Suppressor macrophage (primary cell): ENCODE measurements around the gene PLCD1.
"Not testable (repeated sequence)": the region's sequence is repeated elsewhere in the genome, so short reads cannot be mapped to it uniquely, and the experiment has no call there.

ENCODE experiments used
- DNase-seq, 4 experiments: peaks; one replicate each; pipeline ENCODE4 v3.0.0-alpha.2; 2020 to 2022
- total RNA-seq, 17 experiments: gene quantifications; one replicate each; lab custom pipeline; 2026; ENCODE audit warnings: mixed read lengths in 6 of 17, inconsistent platforms in 3 of 17; lab: John Stamatoyannopoulos, UW

The PLCD1 gene
- total RNA-seq: 3.0 to 19.3 (median 10.8) reads per million in 17 experiments

DNA sequence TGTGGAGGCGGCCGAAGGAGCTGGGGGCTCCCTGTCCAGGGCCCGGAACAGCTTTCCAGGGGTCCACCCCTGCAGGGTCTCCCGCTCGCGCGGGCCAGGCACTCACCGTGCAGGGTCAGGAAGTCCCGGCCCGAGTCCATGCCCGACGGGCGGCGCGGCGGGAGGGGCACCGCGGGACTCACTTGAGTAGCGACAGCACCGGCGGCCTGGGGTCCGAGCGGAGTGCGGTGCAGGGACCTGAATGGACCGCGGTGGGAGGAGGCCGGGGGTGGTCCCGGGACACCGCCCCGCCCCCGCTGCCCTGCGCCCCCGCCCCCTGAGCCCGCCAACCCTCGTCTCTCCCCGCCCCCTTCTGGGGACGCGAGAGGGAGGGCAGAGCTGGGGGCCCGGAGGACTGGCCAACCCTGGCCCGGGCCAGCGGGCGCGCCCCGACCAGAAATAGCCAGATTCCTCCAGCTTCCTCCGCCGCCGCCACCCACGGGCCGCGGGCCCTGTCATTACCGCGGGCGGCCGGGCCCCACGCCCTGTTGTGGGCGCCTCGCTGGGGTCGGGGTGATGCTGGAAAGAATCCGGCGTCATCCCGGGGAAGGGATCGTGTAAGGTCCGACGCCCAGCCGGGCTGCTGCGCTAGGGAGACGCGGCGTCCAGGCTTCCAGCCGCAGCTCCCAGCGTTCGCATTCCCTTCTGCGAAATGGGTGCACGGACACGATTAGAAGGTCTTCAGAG is at the start of gene PLCD1:
Gene PLCD1, minus strand, starts transcription at position 243 of the 726 bp plus-strand sequence. Its CDS starts 103 bp downstream, at position 140.
- DNase-seq: peak; percentile 50 to 78 (median 66)

DNA sequence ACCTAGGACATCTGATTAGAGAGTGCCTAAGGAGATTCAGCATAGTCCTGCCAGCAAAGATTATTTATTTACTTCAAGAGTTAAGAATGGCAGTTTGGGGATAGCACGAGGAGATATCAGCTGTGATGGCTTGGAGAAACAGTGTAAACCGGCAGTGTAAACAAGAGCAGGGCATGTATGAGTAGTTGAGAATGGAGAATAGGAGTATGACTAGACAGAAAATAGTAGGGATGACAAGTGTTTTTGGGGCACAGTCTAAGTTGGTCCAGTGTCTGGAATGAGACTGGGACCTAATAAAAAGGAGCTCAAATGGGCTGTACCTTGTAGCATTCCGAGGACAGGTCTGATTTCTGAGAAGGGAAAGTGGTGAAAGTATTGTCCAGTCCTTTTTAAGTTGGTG is 47.6 kb upstream of the PLCD1 start:
- not testable (repeated sequence) for DNase-seq

DNA sequence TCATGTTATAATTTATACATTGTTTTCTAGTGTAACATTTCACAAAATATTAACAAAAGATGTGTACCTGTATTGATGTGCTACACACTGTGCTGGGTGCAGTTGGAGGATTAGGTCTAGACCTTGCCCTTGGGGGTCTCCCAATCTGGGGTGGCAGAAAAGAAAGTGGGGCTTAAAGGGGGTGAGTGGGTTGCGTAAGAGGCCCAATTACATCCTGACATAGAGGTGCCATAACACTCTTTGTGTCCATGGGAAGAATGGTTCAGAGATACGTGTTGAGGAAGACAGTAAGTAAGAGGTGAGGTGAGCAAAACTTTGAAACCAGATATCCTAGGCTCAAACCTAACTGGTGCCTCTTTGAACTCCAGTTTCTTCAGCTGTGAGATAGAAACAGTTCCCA is 40.6 kb upstream of the PLCD1 start:
- DNase-seq: no peak

DNA sequence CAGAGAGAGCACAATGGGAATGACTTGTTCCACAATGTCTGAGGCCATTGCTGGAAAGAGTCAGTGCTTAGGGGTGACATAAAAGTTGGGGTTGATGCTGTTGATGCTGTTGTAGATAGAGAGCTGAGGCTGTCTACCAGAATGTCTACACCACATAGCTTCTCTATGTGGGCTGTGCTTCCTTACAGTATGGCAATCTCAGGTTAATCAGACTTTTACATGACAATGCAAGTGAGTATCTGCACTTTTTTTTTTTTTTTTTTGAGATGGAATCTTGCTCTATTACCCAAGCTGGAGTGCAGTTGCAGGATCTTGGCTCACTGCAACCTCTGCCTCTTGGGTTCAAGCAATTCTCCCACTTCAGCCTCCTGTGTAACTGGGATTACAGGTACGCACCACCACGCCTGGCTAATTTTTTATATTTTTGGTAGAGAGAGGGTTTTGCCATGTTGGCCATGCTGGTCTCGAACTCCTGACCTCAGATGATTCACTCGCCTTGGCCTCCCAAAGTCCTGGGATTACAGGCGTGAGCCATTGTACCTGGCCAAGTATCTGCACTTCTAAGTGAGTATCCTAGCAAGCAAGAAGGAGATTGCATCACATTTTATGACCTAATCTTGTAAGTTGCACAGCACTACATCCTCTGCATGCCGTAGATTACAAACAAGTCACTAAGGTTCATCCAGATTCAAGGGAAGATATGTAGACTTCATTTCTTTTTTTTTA is 38.2 kb upstream of the PLCD1 start:
- DNase-seq: peak in 2 of 4 experiments; percentile 52 to 54

DNA sequence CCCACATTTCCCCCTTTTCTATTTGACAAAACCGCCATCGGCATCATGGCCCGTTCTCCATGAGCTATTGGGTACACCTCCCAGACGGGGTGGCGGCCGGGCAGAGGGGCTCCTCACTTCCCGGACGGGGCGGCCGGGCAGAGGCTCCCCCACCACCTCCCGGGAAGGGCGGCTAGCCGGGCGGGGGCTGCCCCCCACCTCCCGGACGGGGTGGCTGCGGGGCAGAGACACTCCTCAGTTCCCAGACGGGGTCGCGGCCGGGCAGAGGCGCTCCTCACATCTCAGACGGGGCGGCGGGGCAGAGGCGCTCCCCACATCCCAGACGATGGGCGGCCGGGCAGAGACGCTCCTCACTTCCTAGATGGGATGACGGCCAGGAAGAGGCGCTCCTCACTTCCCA is 35.0 kb upstream of the PLCD1 start:
- not testable (repeated sequence) for DNase-seq

DNA sequence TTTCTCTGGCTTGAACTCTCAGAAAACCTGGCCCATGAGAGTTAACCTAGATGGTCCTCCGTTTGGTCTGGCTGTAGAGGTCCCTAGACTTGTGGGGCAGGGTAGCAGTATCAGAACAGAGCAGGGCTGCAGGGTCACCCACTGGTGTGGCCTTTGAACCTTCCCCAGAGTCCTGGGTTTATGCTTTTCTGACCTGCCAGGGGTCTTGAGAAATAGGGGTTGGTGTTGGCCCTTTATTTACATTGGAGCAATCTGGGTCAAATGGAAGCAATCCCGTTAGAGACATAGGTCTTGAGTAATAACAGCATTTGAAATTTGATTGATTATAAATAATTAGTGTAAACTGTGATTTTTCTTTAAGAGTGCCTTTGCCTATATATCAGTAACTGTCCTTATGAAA is 33.4 kb upstream of the PLCD1 start:
- no peak for DNase-seq

DNA sequence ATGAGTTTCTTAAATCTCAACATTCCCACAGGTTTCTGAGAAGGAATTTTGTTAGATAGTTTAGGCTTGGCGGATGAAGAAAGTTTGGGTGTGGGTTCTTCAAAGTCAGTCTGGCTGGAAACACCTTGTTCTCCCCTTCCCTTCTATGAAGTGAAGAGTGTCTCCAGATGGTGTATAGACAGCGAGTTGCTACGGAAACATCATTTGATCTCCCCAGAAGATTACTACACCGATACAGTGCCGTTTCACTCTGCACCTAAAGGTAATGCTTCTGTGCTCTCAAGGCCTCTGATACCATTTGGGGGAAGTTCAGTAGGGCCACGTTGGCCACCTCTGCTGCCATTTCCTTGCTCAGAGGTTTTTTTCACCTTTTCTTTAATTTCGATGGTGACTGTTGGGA is 30.1 kb upstream of the PLCD1 start:
- DNase-seq: no peak

DNA sequence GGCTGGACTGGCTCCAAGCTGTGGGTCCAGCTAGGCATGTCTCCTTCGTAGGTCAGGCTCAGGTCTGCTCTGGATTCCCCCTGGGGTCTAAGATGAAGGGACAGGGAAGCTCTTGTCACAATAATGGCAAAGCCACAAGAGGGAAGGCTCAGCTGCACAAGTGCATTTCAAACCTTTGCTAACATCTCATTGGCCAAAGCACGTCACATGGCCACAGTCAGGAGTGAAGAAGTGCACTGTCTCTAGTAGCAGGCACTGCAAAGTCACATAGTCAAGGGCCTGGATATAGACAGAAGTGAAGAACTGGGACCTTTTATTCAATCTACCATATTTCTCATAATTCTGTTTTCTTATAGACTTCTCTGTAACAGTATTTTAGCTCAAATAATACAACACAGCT is 29.7 kb upstream of the PLCD1 start:
- DNase-seq: no peak

DNA sequence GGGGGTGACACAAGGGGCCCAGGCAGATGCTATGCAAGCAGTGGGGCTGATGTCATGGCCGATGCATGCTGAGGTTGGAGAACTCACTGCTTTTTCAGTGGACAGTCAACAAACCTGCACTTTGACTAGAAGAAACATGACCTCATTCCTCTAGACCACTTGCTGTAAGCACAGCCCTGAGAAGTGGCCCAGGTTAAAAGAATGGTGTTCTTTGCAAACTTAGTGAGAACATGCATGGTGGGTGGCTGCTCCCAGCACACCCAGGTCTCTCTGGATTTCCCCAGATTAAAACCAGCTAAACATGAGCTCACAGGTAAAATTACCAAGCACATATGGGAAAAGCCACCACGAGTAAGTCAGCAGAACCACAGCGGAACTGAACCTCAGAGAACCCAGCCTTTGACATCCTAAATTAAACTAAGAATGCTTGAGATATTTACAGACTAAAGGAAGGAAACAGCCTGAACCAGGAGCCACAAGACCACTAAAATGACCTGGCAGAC is 25.1 kb upstream of the PLCD1 start:
- no peak for DNase-seq

DNA sequence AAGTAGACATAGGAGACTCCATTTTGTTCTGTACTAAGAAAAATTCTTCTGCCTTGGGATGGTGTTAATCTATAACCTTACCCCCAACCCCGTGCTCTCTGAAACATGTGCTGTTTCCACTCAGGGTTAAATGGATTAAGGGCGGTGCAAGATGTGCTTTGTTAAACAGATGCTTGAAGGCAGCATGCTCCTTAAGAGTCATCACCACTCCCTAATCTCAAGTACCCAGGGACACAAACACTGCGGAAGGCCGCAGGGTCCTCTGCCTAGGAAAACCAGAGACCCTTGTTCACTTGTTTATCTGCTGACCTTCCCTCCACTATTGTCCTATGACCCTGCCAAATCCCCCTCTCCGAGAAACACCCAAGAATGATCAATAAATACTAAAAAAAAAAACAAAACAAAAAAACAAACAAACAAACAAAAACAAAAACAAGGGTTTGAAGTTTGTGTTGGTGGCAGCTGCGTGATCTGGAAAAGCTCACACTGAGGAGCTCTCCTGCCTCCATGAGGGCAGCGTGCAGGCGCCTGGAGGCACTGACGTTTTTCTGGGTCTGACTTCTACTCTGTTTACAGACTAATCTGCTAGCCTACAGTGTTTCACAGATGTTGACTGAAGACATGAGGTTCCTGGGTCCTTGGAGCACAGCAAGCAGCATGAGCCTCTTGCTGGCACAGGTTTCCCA is 24.5 kb upstream of the PLCD1 start:
- DNase-seq: not testable (repeated sequence)

DNA sequence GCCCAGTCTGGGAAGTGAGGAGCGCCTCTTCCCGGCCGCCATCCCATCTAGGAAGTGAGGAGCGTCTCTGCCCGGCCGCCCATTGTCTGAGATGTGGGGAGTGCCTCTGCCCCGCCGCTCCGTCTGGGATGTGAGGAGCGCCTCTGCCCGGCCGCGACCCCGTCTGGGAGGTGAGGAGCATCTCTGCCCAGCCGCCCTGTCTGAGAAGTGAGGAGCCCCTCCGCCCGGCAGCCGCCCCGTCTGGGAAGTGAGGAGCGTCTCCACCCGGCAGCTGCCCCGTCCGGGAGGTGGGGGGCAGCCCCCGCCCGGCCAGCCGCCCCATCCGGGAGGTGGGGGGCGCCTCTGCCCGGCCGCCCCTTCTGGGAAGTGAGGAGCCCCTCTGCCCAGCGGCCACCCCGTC is 23.8 kb upstream of the PLCD1 start:
- not testable (repeated sequence) for DNase-seq

DNA sequence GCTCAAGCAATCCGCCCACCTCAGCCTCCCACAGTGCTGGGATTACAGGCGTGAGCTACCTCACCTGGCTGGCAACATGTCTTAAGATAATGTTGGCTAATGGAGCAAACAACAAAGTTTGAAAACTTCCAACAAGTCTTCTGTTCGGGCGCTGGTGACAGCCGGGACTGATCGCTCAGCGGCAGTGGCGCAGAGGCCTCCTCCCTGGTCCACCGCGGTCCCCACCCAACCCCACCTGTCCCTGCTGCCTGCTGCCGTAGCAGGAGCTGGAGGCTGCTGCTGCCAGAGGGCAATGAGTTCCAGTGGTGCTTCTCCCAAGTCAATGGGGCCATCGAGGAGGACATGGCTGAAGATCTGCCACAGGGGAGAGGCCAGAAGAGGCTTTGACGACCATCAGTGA is 21.7 kb upstream of the PLCD1 start:
- DNase-seq: no peak

DNA sequence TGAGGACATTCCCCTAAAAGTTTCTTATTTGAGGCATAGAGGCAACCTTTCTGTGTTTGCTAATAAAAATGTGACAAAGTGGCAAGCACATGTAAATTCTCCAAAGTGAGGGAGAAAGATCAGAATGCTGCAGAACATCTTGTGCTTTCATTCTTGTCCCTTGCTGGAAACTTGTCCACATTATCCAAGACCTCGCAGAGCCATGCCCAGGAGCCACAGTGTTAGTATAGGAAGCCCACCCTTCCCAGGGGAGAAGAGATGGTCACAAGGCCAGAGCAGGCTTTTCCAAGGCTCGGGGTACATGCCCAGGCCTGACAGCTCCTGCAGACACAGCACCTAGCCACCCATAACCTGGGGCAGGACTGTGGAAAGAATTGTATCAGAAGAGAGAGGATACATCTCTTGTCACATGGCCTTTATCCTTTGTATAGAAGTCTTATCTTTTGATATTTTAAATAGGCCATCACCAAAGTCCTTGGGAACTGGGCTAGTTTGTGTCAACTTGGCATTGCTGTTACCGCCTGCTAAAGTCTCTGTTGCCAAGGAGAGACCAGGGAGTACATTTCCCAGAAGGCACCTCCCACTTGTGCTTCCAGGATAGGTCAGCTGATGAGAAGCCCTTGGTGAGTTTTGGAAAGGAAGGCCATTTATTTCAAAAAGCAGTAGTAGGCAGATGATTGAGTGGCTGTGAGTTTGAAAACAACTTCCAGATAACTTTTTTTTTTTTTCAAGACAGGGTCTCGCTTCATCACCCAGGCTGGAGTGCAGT is 20.1 kb upstream of the PLCD1 start:
- DNase-seq: no peak

DNA sequence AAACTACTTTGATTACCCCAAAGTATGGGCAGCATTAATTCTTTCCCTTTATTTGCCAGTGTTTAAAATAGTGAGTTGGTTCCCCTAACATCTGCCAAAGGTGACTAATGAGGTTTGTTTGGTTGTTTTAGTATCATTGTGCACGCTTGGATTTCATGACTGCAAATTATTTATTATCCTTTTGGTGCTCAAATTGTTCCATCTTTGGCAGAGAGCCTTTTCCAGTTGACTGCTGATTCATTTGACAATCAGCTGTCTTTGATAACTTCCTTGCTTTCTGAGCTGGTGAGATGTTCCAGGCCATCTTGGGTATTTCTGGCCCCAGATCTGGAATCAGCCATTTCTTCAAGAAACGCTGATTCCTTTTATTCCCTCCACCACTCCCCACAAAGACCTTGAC is 18.5 kb upstream of the PLCD1 start:
- no peak for DNase-seq

DNA sequence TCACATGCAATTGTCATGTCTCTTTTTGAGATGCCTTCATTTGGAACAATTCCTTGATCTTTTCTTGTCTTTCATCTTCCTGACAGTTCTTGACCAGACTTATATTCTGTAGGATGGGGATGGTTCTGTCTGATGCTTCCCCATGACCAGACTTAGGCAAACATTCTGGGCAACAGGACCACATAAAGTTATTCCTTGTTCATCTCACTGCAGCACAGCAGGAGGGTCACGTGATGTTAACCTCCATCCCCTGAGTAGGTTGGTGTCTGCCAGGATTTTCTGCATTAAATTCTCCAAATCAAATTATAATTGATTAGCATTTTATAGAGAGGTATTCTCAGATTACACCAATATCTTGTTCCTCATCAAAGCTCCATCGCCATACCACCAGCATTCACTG is 17.4 kb upstream of the PLCD1 start:
- no peak for DNase-seq

DNA sequence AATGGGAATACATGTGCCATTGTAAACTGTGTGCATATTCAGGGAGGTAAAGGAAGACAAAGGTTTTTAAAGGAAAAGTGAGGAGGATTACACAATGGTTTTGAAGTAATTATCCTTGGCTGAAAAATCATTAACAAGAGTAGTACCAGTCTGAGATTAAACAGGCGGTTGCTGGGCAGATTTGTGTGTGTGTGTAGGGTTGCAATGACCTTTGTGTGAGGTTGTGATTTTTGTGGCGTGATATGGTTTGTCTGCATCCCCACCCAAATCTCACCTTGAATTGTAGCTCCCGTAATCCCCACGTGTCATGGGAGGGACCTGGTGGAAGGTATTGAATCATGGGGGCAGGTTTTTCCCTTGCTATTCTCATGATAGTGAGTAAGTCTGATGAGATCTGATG is 16.6 kb upstream of the PLCD1 start:
- no peak for DNase-seq

DNA sequence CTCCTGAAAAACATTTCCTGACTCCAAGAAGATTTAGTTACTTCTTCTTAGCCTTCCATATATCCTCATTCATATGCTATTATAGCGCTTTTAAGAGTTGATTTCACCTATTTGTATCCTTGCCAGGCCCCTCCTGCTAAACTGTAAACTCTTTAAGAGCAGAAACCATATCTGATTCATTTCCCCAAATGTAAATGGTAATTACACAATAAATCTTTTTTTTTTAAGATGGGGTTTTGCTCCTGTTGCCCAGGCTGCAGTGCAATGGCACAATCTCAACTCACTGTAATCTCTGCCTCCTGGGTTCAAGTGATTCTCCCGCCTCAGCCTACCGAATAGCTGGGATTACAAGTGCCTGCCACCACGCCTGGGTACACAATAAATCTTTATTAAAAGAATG is 14.0 kb upstream of the PLCD1 start:
- peak in 2 of 4 experiments; percentile 22 to 33 for DNase-seq

DNA sequence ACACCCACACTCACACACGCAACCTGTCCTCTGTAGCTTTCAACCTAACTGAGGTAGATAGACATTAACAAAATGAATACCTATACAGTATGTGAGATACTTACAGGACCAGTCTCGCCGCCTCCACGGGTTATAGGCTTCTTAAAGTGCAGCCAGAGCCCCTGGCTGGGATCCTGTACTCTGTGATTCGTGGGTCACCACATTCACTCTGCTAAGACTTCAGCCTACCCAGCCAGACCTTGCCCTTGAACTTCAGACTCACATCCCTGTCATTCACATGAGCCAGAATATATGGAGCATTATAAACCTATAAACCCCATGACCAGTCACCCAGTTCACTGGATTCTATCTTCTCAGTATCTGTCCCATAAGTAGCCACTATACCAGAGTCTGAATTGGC is 11.0 kb upstream of the PLCD1 start:
- DNase-seq: no peak

DNA sequence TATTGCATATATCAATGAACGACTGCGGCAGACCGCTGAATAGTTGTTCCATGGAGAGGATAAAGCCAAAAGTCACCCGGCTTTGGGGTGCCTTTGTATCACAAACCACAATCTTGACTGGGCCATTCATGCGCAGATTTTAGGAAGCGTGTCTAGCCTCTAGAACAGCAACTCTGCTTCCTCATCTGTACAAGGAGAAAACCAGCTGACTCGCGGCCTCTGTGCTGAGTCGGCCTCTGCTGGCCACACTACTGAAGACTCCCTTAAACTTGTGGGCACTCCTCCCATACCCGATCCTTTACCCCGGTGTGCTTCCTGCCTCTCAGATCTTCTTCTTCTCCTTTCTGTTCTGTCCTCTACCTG is 10.4 kb upstream of the PLCD1 start:
- peak; percentile 84 to 94 (median 90) for DNase-seq

DNA sequence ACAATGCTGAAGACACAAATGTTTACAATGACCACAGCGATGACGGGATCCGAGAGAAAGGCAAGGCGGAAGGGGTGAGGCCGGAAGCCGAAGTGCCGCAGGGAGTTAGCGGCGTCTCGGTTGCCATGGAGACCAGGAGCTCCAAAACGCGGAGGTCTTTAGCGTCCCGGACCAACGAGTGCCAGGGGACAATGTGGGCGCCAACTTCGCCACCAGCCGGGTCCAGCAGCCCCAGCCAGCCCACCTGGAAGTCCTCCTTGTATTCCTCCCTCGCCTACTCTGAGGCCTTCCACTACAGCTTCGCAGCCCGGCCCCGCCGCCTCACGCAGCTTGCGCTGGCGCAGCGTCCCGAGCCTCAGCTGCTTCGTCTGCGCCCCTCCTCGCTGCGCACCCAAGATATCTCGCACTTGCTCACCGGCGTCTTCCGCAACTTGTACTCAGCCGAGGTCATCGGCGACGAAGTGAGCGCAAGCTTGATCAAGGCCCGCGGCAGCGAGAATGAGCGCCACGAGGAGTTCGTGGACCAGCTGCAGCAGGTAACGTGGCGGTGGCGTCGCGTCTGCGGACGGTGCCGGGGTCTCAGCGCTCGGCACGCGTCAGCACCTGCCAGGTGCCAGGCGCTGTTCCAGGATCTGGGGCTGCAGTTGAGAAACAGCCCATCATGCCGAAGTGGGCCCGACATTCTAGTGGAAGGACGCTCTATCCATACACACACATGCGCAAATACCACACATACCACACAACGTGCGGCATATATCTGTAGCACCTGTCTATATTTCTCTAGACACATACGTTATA is 9.9 kb upstream of the PLCD1 start, which contains the start of gene DLEC1:
Gene DLEC1, plus strand, starts transcription at position 108 of the 798 bp plus-strand sequence. Its CDS starts 18 bp downstream, at position 126.
- peak; percentile 54 to 81 (median 72) for DNase-seq

DNA sequence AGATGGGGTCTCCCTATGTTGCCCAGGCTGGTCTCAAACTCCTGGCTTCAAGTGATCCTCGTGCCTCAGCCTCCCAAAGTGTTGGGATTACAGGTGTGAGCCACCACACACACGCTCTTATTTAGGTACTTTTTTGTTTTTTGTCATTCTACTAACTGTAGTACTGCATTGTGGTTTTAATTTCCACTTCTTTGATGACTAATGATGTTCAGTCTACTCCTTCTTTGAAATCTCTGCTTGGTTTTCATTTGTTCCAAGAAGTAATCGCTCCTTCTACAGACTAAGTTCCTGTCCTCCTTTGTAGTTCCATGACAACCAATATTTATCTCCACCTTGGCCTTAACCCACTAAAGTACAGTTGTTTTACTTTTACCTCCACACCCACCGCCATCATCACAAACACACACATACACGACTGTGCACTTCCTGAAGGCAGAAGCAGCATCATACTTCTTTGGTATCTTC is 9.0 kb upstream of the PLCD1 start:
- DNase-seq: no peak
